ENCODE results near the gene IMP3.

DNA sequence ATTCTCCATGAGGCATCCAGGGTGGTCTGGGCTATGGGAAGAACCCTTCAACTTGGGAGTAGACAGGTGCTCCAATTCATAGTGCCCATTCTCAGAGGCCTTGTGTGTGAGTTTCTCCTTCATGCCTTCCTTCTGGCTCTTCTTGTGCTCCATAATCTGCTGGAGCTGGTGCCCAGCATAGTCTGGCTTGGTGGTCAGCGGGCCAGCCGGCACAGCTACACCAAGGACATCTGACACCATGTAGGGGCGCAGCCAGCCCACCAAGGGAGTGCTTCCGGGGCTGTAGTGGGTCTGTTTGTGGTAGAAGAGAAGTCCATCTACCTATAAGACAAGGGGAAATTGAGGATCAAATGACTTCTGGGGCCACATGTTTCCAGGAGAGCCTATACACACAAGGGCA, 41.7 kb downstream of the IMP3 start:
- TF ChIP-seq, protein P1, sequence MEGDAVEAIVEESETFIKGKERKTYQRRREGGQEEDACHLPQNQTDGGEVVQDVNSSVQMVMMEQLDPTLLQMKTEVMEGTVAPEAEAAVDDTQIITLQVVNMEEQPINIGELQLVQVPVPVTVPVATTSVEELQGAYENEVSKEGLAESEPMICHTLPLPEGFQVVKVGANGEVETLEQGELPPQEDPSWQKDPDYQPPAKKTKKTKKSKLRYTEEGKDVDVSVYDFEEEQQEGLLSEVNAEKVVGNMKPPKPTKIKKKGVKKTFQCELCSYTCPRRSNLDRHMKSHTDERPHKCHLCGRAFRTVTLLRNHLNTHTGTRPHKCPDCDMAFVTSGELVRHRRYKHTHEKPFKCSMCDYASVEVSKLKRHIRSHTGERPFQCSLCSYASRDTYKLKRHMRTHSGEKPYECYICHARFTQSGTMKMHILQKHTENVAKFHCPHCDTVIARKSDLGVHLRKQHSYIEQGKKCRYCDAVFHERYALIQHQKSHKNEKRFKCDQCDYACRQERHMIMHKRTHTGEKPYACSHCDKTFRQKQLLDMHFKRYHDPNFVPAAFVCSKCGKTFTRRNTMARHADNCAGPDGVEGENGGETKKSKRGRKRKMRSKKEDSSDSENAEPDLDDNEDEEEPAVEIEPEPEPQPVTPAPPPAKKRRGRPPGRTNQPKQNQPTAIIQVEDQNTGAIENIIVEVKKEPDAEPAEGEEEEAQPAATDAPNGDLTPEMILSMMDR (IDR thresholded peaks at IDR 0.05): no peak
- TF ChIP-seq POLR2A (IDR thresholded peaks at IDR 0.05): no peak
